ENCODE results near the gene ILDR1. TPM values are rescaled to one million over a fixed set of nuclear protein-coding genes. Genes with fewer than 3 reads are reported as not detected.

ILDR1 gene
- total RNA-seq, 1 donor from 2014 or later, result not detected

DNA sequence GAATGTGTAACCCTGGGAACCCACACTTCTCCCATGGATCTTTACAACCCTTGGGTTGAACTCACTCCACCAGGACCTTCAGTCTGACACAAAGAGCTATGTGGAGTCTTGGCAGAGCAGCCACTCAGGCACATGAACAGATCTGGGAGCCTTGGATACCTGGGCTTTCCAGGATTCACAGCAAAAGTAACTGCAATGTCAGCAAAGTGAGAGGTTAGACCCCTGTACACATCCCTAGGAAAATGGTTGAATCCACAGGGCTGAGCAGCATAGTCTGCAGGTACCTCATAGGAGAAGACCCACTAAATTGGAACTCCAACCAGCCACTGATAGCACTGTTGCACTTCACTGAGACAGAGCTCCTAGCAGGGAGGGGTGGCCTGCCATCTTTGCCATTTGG lies 59.6 kb downstream of the ILDR1 start:
- H3K27me3 Mint-ChIP-seq (ENCODE audit: low read depth), result peaks cover 14% of the 10 kb centered on the region
- H3K4me3 Mint-ChIP-seq, result no peak overlapping the region
- H3K36me3 Mint-ChIP-seq (ENCODE audit: low read depth), result peaks cover 5% of the 10 kb centered on the region
- no peaks in the 10 kb centered on the region for H3K4me1 Mint-ChIP-seq
- peaks cover 13% of the 10 kb centered on the region for H3K9me3 Mint-ChIP-seq
- TF ChIP-seq, protein P1, sequence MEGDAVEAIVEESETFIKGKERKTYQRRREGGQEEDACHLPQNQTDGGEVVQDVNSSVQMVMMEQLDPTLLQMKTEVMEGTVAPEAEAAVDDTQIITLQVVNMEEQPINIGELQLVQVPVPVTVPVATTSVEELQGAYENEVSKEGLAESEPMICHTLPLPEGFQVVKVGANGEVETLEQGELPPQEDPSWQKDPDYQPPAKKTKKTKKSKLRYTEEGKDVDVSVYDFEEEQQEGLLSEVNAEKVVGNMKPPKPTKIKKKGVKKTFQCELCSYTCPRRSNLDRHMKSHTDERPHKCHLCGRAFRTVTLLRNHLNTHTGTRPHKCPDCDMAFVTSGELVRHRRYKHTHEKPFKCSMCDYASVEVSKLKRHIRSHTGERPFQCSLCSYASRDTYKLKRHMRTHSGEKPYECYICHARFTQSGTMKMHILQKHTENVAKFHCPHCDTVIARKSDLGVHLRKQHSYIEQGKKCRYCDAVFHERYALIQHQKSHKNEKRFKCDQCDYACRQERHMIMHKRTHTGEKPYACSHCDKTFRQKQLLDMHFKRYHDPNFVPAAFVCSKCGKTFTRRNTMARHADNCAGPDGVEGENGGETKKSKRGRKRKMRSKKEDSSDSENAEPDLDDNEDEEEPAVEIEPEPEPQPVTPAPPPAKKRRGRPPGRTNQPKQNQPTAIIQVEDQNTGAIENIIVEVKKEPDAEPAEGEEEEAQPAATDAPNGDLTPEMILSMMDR (conservative IDR thresholded peaks at IDR 0.05), result no peak
- H3K27ac Mint-ChIP-seq (ENCODE audit: unreplicated experiment), result no peak overlapping the region
- no peak for DNase-seq (ENCODE audit: low read depth, low spot score)

DNA sequence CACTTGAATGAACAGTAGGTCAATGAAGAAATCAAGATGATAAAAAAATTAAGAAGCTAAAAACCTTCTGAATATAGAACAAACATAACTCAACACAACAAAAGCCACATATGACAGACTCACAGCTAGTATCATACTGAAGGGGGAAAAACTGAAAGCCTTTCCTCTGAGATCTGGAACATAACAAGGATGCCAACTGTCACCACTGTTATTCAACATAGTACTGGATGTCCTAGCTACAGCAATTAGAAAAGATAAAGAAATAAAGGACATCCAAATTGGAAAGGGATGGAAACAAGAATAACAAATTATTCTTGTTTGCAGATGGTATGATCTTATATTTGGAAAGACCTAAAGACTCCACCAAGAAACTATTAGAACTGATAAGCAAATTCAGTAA lies 60.8 kb downstream of the ILDR1 start:
- DNase-seq (ENCODE audit: low read depth, low spot score), result no peak
- peaks cover 7% of the 10 kb centered on the region for H3K9me3 Mint-ChIP-seq
- TF ChIP-seq, protein P1 (conservative IDR thresholded peaks at IDR 0.05), result no peak
- H3K4me1 Mint-ChIP-seq, result no peaks in the 10 kb centered on the region
- H3K27me3 Mint-ChIP-seq (ENCODE audit: low read depth), result peaks cover 8% of the 10 kb centered on the region
- H3K4me3 Mint-ChIP-seq, result no peak overlapping the region
- peaks cover 2% of the 10 kb centered on the region for H3K36me3 Mint-ChIP-seq (ENCODE audit: low read depth)
- no peak overlapping the region for H3K27ac Mint-ChIP-seq (ENCODE audit: unreplicated experiment)

DNA sequence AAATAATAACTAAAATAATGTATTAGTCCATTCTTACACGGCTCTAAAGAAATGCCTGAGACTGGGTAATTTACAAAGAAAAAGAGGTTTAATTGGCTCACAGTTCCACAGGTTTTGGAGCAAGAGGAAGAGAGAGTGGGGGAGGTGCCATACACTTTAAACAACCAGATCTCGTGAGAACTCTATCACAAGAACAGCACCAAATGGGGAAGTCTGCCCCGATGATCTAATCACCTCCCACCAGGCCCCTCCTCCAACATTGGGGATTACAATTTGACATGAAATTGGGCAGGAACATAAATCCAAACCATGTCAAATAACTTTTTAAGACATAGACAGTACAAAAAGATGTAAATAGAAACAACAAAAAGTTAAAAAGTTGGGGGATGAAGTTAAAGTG lies 63.2 kb downstream of the ILDR1 start:
- Mint-ChIP-seq H3K36me3 (ENCODE audit: low read depth) (no peaks in the 10 kb centered on the region), H3K27ac (ENCODE audit: unreplicated experiment) (no peak overlapping the region), H3K4me3 (no peak overlapping the region), H3K9me3 (peaks cover 3% of the 10 kb centered on the region), H3K4me1 (no peaks in the 10 kb centered on the region), H3K27me3 (ENCODE audit: low read depth) (no peaks in the 10 kb centered on the region)
- no peak for DNase-seq (ENCODE audit: low read depth, low spot score)
- TF ChIP-seq, protein P1 (conservative IDR thresholded peaks at IDR 0.05), result no peak

DNA sequence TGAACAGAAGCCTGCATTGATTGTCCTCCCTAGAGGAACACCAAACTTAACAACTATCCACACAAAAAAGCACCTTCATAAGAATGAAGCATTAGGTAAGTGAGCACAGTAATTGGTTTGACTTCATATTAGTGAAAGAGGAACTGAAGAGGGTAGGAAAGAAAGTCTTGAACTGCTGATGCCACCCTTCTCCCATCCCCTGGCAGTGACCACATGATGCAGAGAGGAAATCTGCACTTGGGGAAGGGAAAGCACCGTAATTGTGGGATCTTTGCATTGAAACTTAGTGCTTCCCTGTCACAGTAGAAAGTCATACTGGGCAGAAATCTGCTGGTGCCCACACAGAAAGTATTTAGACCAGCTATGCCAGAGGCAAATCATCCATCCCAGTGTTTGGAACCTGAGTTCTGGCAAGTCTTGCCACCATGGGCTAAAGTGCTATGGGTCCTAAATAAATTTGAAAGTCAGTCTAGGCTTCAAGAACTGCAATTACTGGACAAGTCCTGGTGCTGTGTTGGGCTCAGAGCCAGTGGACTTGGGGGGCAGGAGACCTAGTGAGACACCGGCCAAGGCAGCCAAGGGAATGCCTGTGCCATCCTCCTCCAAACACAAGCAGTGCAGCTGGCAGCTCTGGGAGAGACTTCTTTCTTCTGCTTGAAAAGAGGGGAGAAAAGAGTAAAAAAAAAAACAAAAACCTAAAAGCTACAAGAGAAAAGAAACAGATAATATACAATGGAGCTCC lies 64.2 kb downstream of the ILDR1 start:
- Mint-ChIP-seq H3K36me3 (ENCODE audit: low read depth) (no peaks in the 10 kb centered on the region), H3K27me3 (ENCODE audit: low read depth) (no peaks in the 10 kb centered on the region), H3K9me3 (peaks cover 3% of the 10 kb centered on the region), H3K4me3 (no peak overlapping the region), H3K4me1 (no peaks in the 10 kb centered on the region), H3K27ac (ENCODE audit: unreplicated experiment) (no peak overlapping the region)
- no peak for DNase-seq (ENCODE audit: low read depth, low spot score)
- TF ChIP-seq, protein P1 (conservative IDR thresholded peaks at IDR 0.05), result no peak

DNA sequence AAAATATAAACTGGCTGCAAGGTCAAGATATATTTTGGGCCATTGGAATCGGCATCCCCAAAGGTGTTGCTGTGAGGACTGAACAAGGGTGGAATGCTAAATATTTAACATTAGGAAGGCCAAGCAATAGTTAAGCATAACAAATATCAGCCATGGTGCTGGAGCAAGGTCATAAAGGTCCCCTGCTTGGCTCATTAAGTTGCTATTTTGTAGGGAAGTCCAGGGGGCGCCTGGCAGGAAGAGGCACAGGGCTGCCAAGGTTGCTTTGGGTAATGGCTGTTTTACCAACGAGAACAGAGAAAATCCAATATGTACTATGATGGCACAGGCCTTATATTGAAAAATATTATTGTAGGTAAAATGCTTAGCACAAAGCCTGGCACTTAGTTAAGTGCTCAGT lies 65.7 kb downstream of the ILDR1 start:
- peaks cover 3% of the 10 kb centered on the region for H3K9me3 Mint-ChIP-seq
- no peaks in the 10 kb centered on the region for H3K4me1 Mint-ChIP-seq
- H3K4me3 Mint-ChIP-seq, result no peak overlapping the region
- no peak for DNase-seq (ENCODE audit: low read depth, low spot score)
- H3K27me3 Mint-ChIP-seq (ENCODE audit: low read depth), result no peaks in the 10 kb centered on the region
- H3K27ac Mint-ChIP-seq (ENCODE audit: unreplicated experiment), result no peak overlapping the region
- TF ChIP-seq, protein P1 (conservative IDR thresholded peaks at IDR 0.05), result no peak
- no peaks in the 10 kb centered on the region for H3K36me3 Mint-ChIP-seq (ENCODE audit: low read depth)

Data from neural crest cell (in vitro differentiated cells).